Embryonic facial prominence (tissue), 1 donor: ENCODE measurements around the gene TSPAN9.

Experiments used
- DNase-seq: peaks from one replicate; pipeline ENCODE4 v3.0.0-alpha.2; 2016; ENCODE audit errors: extremely low spot score

The TSPAN9 gene

GRCh38 chr12:3250034-3250433 is 172.9 kb downstream of the TSPAN9 start:
- DNase-seq, result no peak

GRCh38 chr12:3250576-3250975 is 173.4 kb downstream of the TSPAN9 start:
- DNase-seq, result no peak

GRCh38 chr12:3251067-3251466 is 173.9 kb downstream of the TSPAN9 start:
- DNase-seq, result no peak

GRCh38 chr12:3251691-3252090 is 174.5 kb downstream of the TSPAN9 start:
- no peak for DNase-seq

- DNase-seq, result peak; percentile 34
These were observed 175.3 kb downstream of the TSPAN9 start for GRCh38 chr12:3252450-3252891.

- no peak for DNase-seq
These were observed 176.6 kb downstream of the TSPAN9 start for GRCh38 chr12:3253682-3254275.

- no peak for DNase-seq
These were observed 177.9 kb downstream of the TSPAN9 start for GRCh38 chr12:3255057-3255456.

- no peak for DNase-seq
These were observed 179.0 kb downstream of the TSPAN9 start for GRCh38 chr12:3256103-3256631.

GRCh38 chr12:3257411-3257810 is 180.2 kb downstream of the TSPAN9 start:
- no peak for DNase-seq

GRCh38 chr12:3259973-3260372 is 182.8 kb downstream of the TSPAN9 start:
- DNase-seq, result no peak

- DNase-seq, result no peak
These were observed 184.7 kb downstream of the TSPAN9 start for GRCh38 chr12:3261782-3262359.

- no peak for DNase-seq
These were observed 185.3 kb downstream of the TSPAN9 start for GRCh38 chr12:3262470-3262869.

GRCh38 chr12:3263282-3263681 is 186.1 kb downstream of the TSPAN9 start:
- no peak for DNase-seq

GRCh38 chr12:3263939-3264922 is 187.1 kb downstream of the TSPAN9 start:
- no peak for DNase-seq

GRCh38 chr12:3265406-3265805 is 188.2 kb downstream of the TSPAN9 start:
- DNase-seq, result no peak

- no peak for DNase-seq
These were observed 189.5 kb downstream of the TSPAN9 start for GRCh38 chr12:3266638-3267037.

- no peak for DNase-seq
These were observed 190.5 kb downstream of the TSPAN9 start for GRCh38 chr12:3267690-3268089.

GRCh38 chr12:3269594-3269993 is 192.4 kb downstream of the TSPAN9 start:
- DNase-seq, result no peak

- no peak for DNase-seq
These were observed 194.0 kb downstream of the TSPAN9 start for GRCh38 chr12:3271146-3271545.

- DNase-seq, result no peak
These were observed 194.5 kb downstream of the TSPAN9 start for GRCh38 chr12:3271639-3272038.

GRCh38 chr12:3272958-3273357 is 195.8 kb downstream of the TSPAN9 start:
- DNase-seq, result no peak

GRCh38 chr12:3273409-3273853 is 196.3 kb downstream of the TSPAN9 start:
- DNase-seq, result no peak
